Esophagus (tissue), 2 donors: Measurements from ENCODE around the gene E2F1. TPM values are rescaled to one million over a fixed set of nuclear protein-coding genes. Genes with fewer than 3 reads are reported as not detected.
A peak's percentile ranks its signal among the peaks of the same experiment; 100 is the strongest.

Source experiments
- H3K27ac ChIP-seq, 2 donors: one replicate each; pipeline ENCODE4 v1.5.1; 2013; ENCODE audit warnings: low read depth in 2 of 2, mild to moderate bottlenecking in 2 of 2, inconsistent platforms in 1 of 2, low read length in 1 of 2, moderate library complexity in 1 of 2
- H3K27me3 ChIP-seq, 2 donors: one replicate each; pipeline ENCODE4 v1.6.1; 2013; ENCODE audit warnings: low read length in 2 of 2, control low read depth in 1 of 2, mild to moderate bottlenecking in 1 of 2; ENCODE audit not compliant: insufficient read depth in 2 of 2, control insufficient read depth in 1 of 2
- H3K36me3 ChIP-seq, 2 donors: one replicate each; pipeline ENCODE4 v1.6.1; 2013; ENCODE audit warnings: low read length in 1 of 2; ENCODE audit not compliant: control insufficient read depth in 2 of 2, insufficient read depth in 2 of 2
- H3K4me1 ChIP-seq, 2 donors: one replicate each; pipeline ENCODE4 v1.6.1; 2013; ENCODE audit warnings: low read length in 1 of 2; ENCODE audit not compliant: control insufficient read depth in 2 of 2, insufficient read depth in 2 of 2
- H3K4me3 ChIP-seq, 2 donors: one replicate each; pipeline ENCODE4 v1.5.1; 2013; ENCODE audit warnings: low read length in 2 of 2, mild to moderate bottlenecking in 2 of 2, low read depth in 1 of 2, moderate library complexity in 1 of 2
- H3K9me3 ChIP-seq, 2 donors: one replicate each; pipeline ENCODE4 v1.6.1; 2013; ENCODE audit warnings: mild to moderate bottlenecking in 2 of 2, low read depth in 1 of 2, low read length in 1 of 2, moderate library complexity in 1 of 2; ENCODE audit not compliant: control insufficient read depth in 2 of 2, insufficient read depth in 1 of 2
- WGBS, 2 donors: extraction: QIAGEN DNeasy Blood & Tissue Kit; methylation state at CpG; one replicate each; pipeline ENCODE4 v1.1.7; 2013; 5-methylcytosine and 5-hydroxymethylcytosine counted together
- polyA plus RNA-seq, 2 donors: library from polyadenylated mRNA; stranded (reverse); fragments of 200-250 nt; gene quantifications; one replicate each; pipeline ENCODE4 v1.2.3, GENCODE V29; 2013
- donor health status: healthy with polysubstance abuse.
- donor health status: Bipolar disorder and iron deficiency.

E2F1 gene
- polyA plus RNA-seq, 2 donors = 6.4 to 6.7 TPM

GRCh38 chr20:33673410-33674293 is 12.5 kb downstream of the E2F1 start:
- peaks cover 0 to 9% of the 10 kb centered on the region in 2 donors for H3K36me3 ChIP-seq
- no peaks in the 10 kb centered on the region for H3K27me3 ChIP-seq
- H3K9me3 ChIP-seq = no peaks in the 10 kb centered on the region
- peaks cover 4 to 11% of the 10 kb centered on the region in 2 donors for H3K4me1 ChIP-seq
- 18 to 22% methylated on average over 19 to 29 of the region's 29 CpGs for WGBS, 2 donors
- H3K27ac ChIP-seq = peak overlapping the region; percentile 86 to 93
- peak overlapping the region; percentile 59 to 77 for H3K4me3 ChIP-seq

GRCh38 chr20:33673114-33673409 is 13.1 kb downstream of the E2F1 start:
- no peaks in the 10 kb centered on the region for H3K27me3 ChIP-seq
- no peaks in the 10 kb centered on the region for H3K9me3 ChIP-seq
- H3K4me3 ChIP-seq = peak overlapping the region in 1 of 2 donors; percentile 77
- 76 to 83% methylated on average over 4 of the region's 4 CpGs for WGBS, 2 donors
- peaks cover 0 to 9% of the 10 kb centered on the region in 2 donors for H3K36me3 ChIP-seq
- H3K27ac ChIP-seq = peak overlapping the region in 1 of 2 donors; percentile 28
- H3K4me1 ChIP-seq = peaks cover 4 to 11% of the 10 kb centered on the region in 2 donors

GRCh38 chr20:33672426-33673113 is 13.6 kb downstream of the E2F1 start:
- H3K27ac ChIP-seq = no peak overlapping the region
- no peaks in the 10 kb centered on the region for H3K27me3 ChIP-seq
- H3K36me3 ChIP-seq = peaks cover 0 to 9% of the 10 kb centered on the region in 2 donors
- H3K4me1 ChIP-seq = peaks cover 4 to 13% of the 10 kb centered on the region in 2 donors
- H3K9me3 ChIP-seq = no peaks in the 10 kb centered on the region
- 64 to 74% methylated on average over 17 of the region's 17 CpGs for WGBS, 2 donors
- H3K4me3 ChIP-seq = no peak overlapping the region

GRCh38 chr20:33671573-33672288 is 14.5 kb downstream of the E2F1 start:
- H3K36me3 ChIP-seq = peaks cover 0 to 8% of the 10 kb centered on the region in 2 donors
- WGBS, 2 donors = 79 to 82% methylated on average over 8 of the region's 8 CpGs
- H3K4me1 ChIP-seq = peaks cover 4 to 18% of the 10 kb centered on the region in 2 donors
- H3K4me3 ChIP-seq = no peak overlapping the region
- peak overlapping the region in 1 of 2 donors; percentile 33 for H3K27ac ChIP-seq
- no peaks in the 10 kb centered on the region for H3K27me3 ChIP-seq
- no peaks in the 10 kb centered on the region for H3K9me3 ChIP-seq

- WGBS, 2 donors = 82 to 87% methylated on average over 6 of the region's 6 CpGs
- Histone ChIP-seq H3K4me1 (peaks cover 4 to 20% of the 10 kb centered on the region in 2 donors), H3K36me3 (peaks cover 0 to 2% of the 10 kb centered on the region in 2 donors), H3K9me3 (no peaks in the 10 kb centered on the region), H3K4me3 (no peak overlapping the region), H3K27me3 (no peaks in the 10 kb centered on the region), H3K27ac (no peak overlapping the region)
Observed at GRCh38 chr20:33670715-33671499, 15.3 kb downstream of the E2F1 start.

GRCh38 chr20:33669873-33670640 is 16.1 kb downstream of the E2F1 start:
- no peak overlapping the region for H3K27ac ChIP-seq
- 70 to 73% methylated on average over 13 of the region's 13 CpGs for WGBS, 2 donors
- no peaks in the 10 kb centered on the region for H3K27me3 ChIP-seq
- H3K36me3 ChIP-seq = peaks cover 0 to 2% of the 10 kb centered on the region in 2 donors
- peaks cover 4 to 20% of the 10 kb centered on the region in 2 donors for H3K4me1 ChIP-seq
- H3K9me3 ChIP-seq = no peaks in the 10 kb centered on the region
- H3K4me3 ChIP-seq = no peak overlapping the region

GRCh38 chr20:33669224-33669623 is 17.0 kb downstream of the E2F1 start:
- no peak overlapping the region for H3K4me3 ChIP-seq
- H3K27ac ChIP-seq = no peak overlapping the region
- no peaks in the 10 kb centered on the region for H3K9me3 ChIP-seq
- H3K4me1 ChIP-seq = peaks cover 6 to 25% of the 10 kb centered on the region in 2 donors
- WGBS, 2 donors = 90 to 97% methylated on average over 5 of the region's 5 CpGs
- peaks cover 0 to 2% of the 10 kb centered on the region in 2 donors for H3K36me3 ChIP-seq
- no peaks in the 10 kb centered on the region for H3K27me3 ChIP-seq

- H3K27me3 ChIP-seq = no peaks in the 10 kb centered on the region
- no peak overlapping the region for H3K4me3 ChIP-seq
- H3K27ac ChIP-seq = peak overlapping the region in 1 of 2 donors; percentile 38
- no peaks in the 10 kb centered on the region for H3K9me3 ChIP-seq
- H3K4me1 ChIP-seq = peaks cover 6 to 28% of the 10 kb centered on the region in 2 donors
- peaks cover 0 to 2% of the 10 kb centered on the region in 2 donors for H3K36me3 ChIP-seq
- WGBS, 2 donors = 59 to 64% methylated on average over 13 of the region's 13 CpGs
Observed at GRCh38 chr20:33668466-33669155, 17.6 kb downstream of the E2F1 start.
